GM12801 (cell line): ENCODE measurements around the gene KCNK16.

Source experiments
- TF ChIP-seq, protein P1 (sequence below): IDR thresholded peaks from one replicate; pipeline ENCODE4 v1.5.1; 2011; ENCODE audit warnings: control low read depth; ENCODE audit not compliant: insufficient read length; ENCODE audit errors: extremely low read depth

The KCNK16 gene

GRCh38 chr6:39362487-39362865 is 40.0 kb upstream of the KCNK16 start:
- TF ChIP-seq, protein P1, sequence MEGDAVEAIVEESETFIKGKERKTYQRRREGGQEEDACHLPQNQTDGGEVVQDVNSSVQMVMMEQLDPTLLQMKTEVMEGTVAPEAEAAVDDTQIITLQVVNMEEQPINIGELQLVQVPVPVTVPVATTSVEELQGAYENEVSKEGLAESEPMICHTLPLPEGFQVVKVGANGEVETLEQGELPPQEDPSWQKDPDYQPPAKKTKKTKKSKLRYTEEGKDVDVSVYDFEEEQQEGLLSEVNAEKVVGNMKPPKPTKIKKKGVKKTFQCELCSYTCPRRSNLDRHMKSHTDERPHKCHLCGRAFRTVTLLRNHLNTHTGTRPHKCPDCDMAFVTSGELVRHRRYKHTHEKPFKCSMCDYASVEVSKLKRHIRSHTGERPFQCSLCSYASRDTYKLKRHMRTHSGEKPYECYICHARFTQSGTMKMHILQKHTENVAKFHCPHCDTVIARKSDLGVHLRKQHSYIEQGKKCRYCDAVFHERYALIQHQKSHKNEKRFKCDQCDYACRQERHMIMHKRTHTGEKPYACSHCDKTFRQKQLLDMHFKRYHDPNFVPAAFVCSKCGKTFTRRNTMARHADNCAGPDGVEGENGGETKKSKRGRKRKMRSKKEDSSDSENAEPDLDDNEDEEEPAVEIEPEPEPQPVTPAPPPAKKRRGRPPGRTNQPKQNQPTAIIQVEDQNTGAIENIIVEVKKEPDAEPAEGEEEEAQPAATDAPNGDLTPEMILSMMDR = no peak

- TF ChIP-seq, protein P1 = peak; percentile 57
Observed at GRCh38 chr6:39361657-39362486, 39.4 kb upstream of the KCNK16 start.

- TF ChIP-seq, protein P1 = no peak
Observed at GRCh38 chr6:39360378-39360777, 37.9 kb upstream of the KCNK16 start.

DNA sequence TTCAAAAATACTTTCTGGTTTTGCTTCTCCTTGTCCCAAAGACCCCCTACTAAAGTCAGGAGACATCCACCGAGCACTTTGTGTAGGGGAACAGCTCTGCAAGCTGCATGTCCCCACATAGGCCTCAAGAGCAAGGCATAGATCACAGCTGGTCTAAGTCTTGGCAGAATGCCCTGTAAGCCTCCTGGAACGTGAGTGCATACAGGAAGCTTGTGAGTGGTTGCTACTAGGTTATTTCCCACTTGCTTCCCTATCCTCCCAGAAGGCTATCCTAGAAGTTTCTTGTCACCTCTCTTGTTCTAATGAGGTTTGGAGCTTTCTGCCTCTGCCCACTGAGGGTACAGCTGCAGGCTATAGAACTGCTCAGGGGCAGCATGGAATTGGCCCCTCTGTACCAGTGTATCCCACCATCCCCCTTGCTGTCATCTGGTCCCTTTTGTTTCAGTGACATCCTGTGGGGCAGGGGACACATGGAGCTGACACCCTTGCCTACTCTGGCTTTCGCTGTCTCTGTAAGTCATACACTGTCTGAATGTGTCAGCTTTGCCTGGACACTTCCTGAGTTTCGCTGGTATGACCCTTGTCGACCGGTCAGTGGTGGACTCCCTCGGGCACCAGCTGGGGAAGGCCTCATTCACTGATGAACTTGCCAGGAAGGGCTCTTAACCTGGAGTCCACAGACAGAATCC is 35.6 kb upstream of the KCNK16 start:
- TF ChIP-seq, protein P1 = no peak

DNA sequence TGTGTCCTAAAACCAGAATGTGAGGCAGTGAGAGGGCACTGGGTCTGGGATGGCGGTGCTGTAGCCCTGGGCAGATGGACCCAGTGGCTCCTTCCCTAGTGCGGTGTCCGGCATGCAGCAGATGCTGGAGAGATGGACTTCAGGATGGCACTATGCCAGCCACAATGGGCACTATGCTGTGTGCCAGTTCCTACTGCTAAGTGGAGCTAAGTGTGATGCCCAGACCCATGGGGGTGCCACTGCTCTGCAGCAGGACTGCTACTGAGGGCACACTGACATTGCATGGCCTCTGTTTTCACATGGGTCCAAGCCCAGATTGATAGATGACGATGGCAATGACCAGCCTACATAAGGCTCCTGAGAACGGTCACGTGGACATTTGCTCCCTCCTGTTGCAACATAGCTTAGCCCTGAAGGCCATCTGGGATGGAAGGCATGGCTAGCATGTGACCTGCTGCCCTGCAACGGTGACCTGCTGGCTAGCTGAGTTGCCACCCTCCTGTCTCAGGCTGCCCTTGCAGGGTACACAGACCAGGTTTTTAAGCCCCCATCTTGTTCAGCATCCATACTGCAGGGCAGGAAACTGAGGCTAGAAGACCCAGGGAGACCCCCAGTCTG is 31.3 kb upstream of the KCNK16 start:
- TF ChIP-seq, protein P1 = no peak

DNA sequence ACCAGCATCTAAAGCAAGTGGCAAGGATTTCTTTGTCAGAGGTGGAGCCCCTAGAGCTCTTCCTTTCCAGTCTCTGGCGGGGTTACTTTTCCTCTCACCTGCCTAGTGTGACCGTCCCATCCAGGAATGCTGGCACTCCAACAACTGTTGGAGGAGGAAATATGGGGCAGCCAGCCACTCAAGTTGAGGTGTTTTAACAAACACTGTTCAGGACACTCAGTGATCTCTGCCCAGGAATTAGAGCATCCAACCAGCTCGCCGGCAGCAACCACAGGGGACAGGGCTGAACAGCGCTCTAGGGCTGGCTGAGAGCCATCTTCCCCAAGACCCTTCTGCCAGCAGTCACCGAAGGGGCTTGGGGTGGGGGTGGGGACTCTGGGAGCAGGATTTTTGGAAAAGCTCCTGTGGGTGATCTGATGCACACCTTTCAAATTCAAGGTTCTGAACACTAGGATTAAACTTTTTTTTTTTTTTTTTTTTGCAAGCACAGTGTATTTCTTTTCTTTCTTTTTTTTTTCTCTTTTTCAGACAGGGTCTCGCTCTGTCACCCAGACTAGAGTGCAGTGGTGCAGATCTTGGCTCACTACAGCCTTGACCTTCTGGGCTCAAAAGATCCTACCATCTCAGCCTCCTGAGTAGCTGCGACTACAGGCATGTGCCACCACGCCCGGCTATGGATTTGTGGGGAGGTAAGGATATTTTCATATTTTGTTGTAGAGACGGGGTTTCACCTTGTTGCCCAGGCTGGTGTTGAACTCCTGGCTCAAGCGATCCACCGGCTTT is 28.4 kb upstream of the KCNK16 start:
- TF ChIP-seq, protein P1 = no peak

DNA sequence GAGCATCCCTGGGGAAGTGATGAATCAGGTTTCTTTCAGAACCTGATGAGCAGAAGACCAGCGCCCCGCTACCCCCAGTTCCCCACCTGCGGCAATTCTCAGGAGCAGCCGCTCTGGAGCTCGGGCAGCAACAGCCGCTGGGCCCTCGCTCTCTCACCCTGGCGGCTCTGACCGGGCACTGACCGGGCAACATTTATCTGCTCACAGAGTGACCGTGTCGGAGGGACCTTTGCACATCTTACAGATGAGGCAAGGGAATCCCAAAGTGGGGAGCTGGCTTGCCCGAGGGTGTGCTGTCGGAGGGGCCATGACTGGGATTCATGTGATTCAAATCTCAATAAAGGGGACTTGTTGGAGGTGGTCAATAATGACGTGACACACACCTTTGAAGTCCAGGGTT is 26.2 kb upstream of the KCNK16 start:
- TF ChIP-seq, protein P1 = no peak
